ENCODE measurements around the gene TOP2A.
"Not testable (repeated sequence)": the region's sequence is repeated elsewhere in the genome, so short reads cannot be mapped to it uniquely, and the experiment has no call there.

Gene TOP2A

DNA sequence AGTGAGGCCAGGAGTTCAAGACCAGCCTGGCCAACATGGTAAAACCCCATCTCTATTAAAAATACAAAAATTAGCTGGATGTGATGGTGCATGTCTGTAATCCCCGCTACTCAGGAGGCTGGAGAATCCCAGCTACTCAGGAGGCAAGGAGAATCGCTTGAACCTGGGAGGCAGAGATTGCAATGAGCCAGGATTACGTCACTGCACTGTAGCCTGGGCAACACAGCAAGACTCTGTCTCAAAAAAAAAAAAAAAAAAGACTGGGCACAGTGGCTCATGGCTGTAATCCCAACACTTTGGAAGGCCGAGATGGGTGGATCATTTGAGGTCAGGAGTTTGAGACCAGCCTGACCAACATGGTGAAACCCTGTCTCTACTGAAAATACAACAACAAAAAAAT, 8.2 kb downstream of the TOP2A start:
- H3K9ac ChIP-seq (ENCODE audit: low read length); H4K91ac ChIP-seq (ENCODE audit: low read depth, low read length); H2BK12ac ChIP-seq (ENCODE audit: low read length); H3K4me2 ChIP-seq (ENCODE audit: low read length); H3K23ac ChIP-seq (ENCODE audit: low read length); H3K18ac ChIP-seq (ENCODE audit: low read length); H3K79me2 ChIP-seq (ENCODE audit: control insufficient read depth, insufficient read depth, low read length, poor library complexity); H3K27ac ChIP-seq (ENCODE audit: low read depth, low read length); H4K8ac ChIP-seq (ENCODE audit: low read depth, low read length); H3K4me1 ChIP-seq (ENCODE audit: control insufficient read depth in 1 of 2, insufficient read depth in 2 of 2, low read length in 2 of 2); H3K4me3 ChIP-seq (ENCODE audit: low read depth, low read length); H3K14ac ChIP-seq (ENCODE audit: low read length); H2BK5ac ChIP-seq (ENCODE audit: low read depth, low read length, poor library complexity); H2AFZ ChIP-seq (ENCODE audit: insufficient read depth, low read length, poor library complexity); DNase-seq; H3K79me1 ChIP-seq (ENCODE audit: low read length); H4K12ac ChIP-seq (ENCODE audit: low read depth, low read length); H3K4ac ChIP-seq (ENCODE audit: low read depth, low read length); H2AK5ac ChIP-seq (ENCODE audit: low read length); H2BK120ac ChIP-seq (ENCODE audit: insufficient read depth, low read length, poor library complexity); H3K9me3 ChIP-seq (ENCODE audit: insufficient read depth, low read depth, low read length); H3K27me3 ChIP-seq (ENCODE audit: insufficient read depth, low read length): not testable (repeated sequence)
- no CpG with 5 or more reads among the region's 4 CpGs for WGBS (ENCODE audit: extremely low coverage, insufficient coverage, insufficient read length)
- H3K36me3 ChIP-seq (ENCODE audit: control insufficient read depth in 1 of 2, insufficient read depth in 2 of 2, low read length in 2 of 2), result peaks cover 35 to 36% of the 10 kb centered on the region in 2 experiments

DNA sequence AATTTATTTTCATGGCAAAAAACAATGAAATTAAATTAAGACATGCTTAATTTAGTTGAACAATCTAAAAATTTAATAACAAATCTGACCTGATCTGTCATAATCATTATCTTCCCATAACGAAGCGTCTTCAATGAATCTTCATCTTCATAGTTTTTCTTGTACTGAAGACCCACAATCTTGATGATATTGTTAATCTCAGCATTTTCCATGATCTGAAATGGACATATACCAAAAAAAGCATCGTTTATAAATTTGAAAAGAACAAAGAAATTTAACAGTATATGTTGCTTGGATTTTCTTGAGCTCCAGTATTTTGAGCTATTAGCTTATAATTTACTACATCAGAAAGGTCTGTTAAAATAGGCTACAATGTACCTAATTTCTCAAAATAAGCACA, 10.2 kb downstream of the TOP2A start:
- Histone ChIP-seq H3K23ac (ENCODE audit: low read length) (no peak overlapping the region), H3K27me3 (ENCODE audit: insufficient read depth, low read length) (no peaks in the 10 kb centered on the region), H3K27ac (ENCODE audit: low read depth, low read length) (no peak overlapping the region), H4K8ac (ENCODE audit: low read depth, low read length) (no peak overlapping the region), H3K4me2 (ENCODE audit: low read length) (no peak overlapping the region), H4K12ac (ENCODE audit: low read depth, low read length) (no peak overlapping the region), H2BK5ac (ENCODE audit: low read depth, low read length, poor library complexity) (no peak overlapping the region), H3K18ac (ENCODE audit: low read length) (no peak overlapping the region), H4K91ac (ENCODE audit: low read depth, low read length) (no peak overlapping the region), H2AFZ (ENCODE audit: insufficient read depth, low read length, poor library complexity) (no peak overlapping the region), H2AK5ac (ENCODE audit: low read length) (no peak overlapping the region), H3K36me3 (ENCODE audit: control insufficient read depth in 1 of 2, insufficient read depth in 2 of 2, low read length in 2 of 2) (peaks cover 28 to 37% of the 10 kb centered on the region in 2 experiments), H3K4ac (ENCODE audit: low read depth, low read length) (no peak overlapping the region), H3K14ac (ENCODE audit: low read length) (no peak overlapping the region), H2BK120ac (ENCODE audit: insufficient read depth, low read length, poor library complexity) (no peak overlapping the region), H3K4me3 (ENCODE audit: low read depth, low read length) (no peak overlapping the region), H3K79me1 (ENCODE audit: low read length) (no peaks in the 10 kb centered on the region), H3K4me1 (ENCODE audit: control insufficient read depth in 1 of 2, insufficient read depth in 2 of 2, low read length in 2 of 2) (no peaks in the 10 kb centered on the region), H2BK12ac (ENCODE audit: low read length) (no peak overlapping the region), H3K79me2 (ENCODE audit: control insufficient read depth, insufficient read depth, low read length, poor library complexity) (no peaks in the 10 kb centered on the region), H3K9ac (ENCODE audit: low read length) (no peak overlapping the region), H3K9me3 (ENCODE audit: insufficient read depth, low read depth, low read length) (no peaks in the 10 kb centered on the region)
- no peak for DNase-seq
- WGBS (ENCODE audit: extremely low coverage, insufficient coverage, insufficient read length), result no CpG with 5 or more reads among the region's 3 CpGs

DNA sequence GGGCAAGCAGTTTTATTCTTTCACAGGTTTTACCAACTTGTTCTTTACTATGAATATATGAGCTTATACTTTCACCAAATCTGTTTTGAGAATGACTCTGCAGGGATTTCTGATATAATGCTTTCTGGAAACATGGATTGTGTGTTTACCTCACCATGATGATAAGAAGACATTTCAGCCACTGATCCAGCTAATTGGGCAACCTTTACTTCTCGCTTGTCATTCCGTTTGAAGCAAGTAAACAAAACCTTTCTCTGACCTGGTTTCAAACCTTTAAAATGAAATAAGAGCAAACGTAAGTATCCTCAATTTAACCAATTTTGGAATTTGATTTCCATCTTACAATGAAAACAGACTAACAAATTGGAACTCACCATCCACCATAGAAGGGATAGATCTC, 13.7 kb downstream of the TOP2A start:
- no peaks in the 10 kb centered on the region for H3K27me3 ChIP-seq (ENCODE audit: insufficient read depth, low read length)
- no peak overlapping the region for H2AK5ac ChIP-seq (ENCODE audit: low read length)
- H2BK5ac ChIP-seq (ENCODE audit: low read depth, low read length, poor library complexity), result no peak overlapping the region
- H2AFZ ChIP-seq (ENCODE audit: insufficient read depth, low read length, poor library complexity), result no peak overlapping the region
- no peak overlapping the region for H4K91ac ChIP-seq (ENCODE audit: low read depth, low read length)
- no peak overlapping the region for H2BK12ac ChIP-seq (ENCODE audit: low read length)
- H3K18ac ChIP-seq (ENCODE audit: low read length), result no peak overlapping the region
- H4K12ac ChIP-seq (ENCODE audit: low read depth, low read length), result no peak overlapping the region
- no CpG with 5 or more reads among the region's 3 CpGs for WGBS (ENCODE audit: extremely low coverage, insufficient coverage, insufficient read length)
- no peaks in the 10 kb centered on the region for H3K79me1 ChIP-seq (ENCODE audit: low read length)
- no peaks in the 10 kb centered on the region for H3K79me2 ChIP-seq (ENCODE audit: control insufficient read depth, insufficient read depth, low read length, poor library complexity)
- H3K9ac ChIP-seq (ENCODE audit: low read length), result no peak overlapping the region
- no peaks in the 10 kb centered on the region for H3K9me3 ChIP-seq (ENCODE audit: insufficient read depth, low read depth, low read length)
- no peak overlapping the region for H3K4me3 ChIP-seq (ENCODE audit: low read depth, low read length)
- no peak for DNase-seq
- no peak overlapping the region for H3K14ac ChIP-seq (ENCODE audit: low read length)
- H3K36me3 ChIP-seq (ENCODE audit: control insufficient read depth in 1 of 2, insufficient read depth in 2 of 2, low read length in 2 of 2), result peaks cover 22 to 32% of the 10 kb centered on the region in 2 experiments
- H3K23ac ChIP-seq (ENCODE audit: low read length), result no peak overlapping the region
- no peak overlapping the region for H4K8ac ChIP-seq (ENCODE audit: low read depth, low read length)
- H3K4me1 ChIP-seq (ENCODE audit: control insufficient read depth in 1 of 2, insufficient read depth in 2 of 2, low read length in 2 of 2), result no peaks in the 10 kb centered on the region
- H3K4me2 ChIP-seq (ENCODE audit: low read length), result no peak overlapping the region
- no peak overlapping the region for H2BK120ac ChIP-seq (ENCODE audit: insufficient read depth, low read length, poor library complexity)
- H3K27ac ChIP-seq (ENCODE audit: low read depth, low read length), result no peak overlapping the region
- no peak overlapping the region for H3K4ac ChIP-seq (ENCODE audit: low read depth, low read length)

DNA sequence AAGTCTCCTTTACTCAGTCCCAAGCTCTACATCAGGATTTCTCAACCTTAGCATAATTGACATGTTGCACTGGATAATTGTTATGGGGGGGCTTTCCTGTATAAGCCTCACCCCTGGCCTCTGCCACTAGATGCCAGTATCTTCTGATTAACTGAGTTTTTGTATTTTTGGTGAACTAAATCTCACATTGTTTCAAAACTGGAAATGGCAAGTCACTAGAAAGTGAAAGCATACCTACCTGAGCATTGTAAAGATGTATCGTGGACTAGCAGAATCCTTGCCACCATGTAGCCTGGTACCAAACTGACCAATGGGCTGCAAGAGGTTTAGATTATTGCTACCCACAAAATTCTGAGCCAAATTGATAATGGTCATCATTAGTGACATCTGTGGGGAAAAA, 15.0 kb downstream of the TOP2A start:
- H3K23ac ChIP-seq (ENCODE audit: low read length), result no peak overlapping the region
- no peak overlapping the region for H3K4me2 ChIP-seq (ENCODE audit: low read length)
- no peak overlapping the region for H3K4ac ChIP-seq (ENCODE audit: low read depth, low read length)
- no peak overlapping the region for H2AFZ ChIP-seq (ENCODE audit: insufficient read depth, low read length, poor library complexity)
- no peaks in the 10 kb centered on the region for H3K79me2 ChIP-seq (ENCODE audit: control insufficient read depth, insufficient read depth, low read length, poor library complexity)
- H2BK5ac ChIP-seq (ENCODE audit: low read depth, low read length, poor library complexity), result no peak overlapping the region
- H4K91ac ChIP-seq (ENCODE audit: low read depth, low read length), result no peak overlapping the region
- H3K79me1 ChIP-seq (ENCODE audit: low read length), result no peaks in the 10 kb centered on the region
- H3K4me1 ChIP-seq (ENCODE audit: control insufficient read depth in 1 of 2, insufficient read depth in 2 of 2, low read length in 2 of 2), result no peaks in the 10 kb centered on the region
- H3K4me3 ChIP-seq (ENCODE audit: low read depth, low read length), result no peak overlapping the region
- no peak overlapping the region for H2AK5ac ChIP-seq (ENCODE audit: low read length)
- no peaks in the 10 kb centered on the region for H3K27me3 ChIP-seq (ENCODE audit: insufficient read depth, low read length)
- H3K9ac ChIP-seq (ENCODE audit: low read length), result no peak overlapping the region
- no peak overlapping the region for H3K18ac ChIP-seq (ENCODE audit: low read length)
- H4K8ac ChIP-seq (ENCODE audit: low read depth, low read length), result no peak overlapping the region
- H3K9me3 ChIP-seq (ENCODE audit: insufficient read depth, low read depth, low read length), result no peaks in the 10 kb centered on the region
- WGBS (ENCODE audit: extremely low coverage, insufficient coverage, insufficient read length), result no CpG with 5 or more reads among the region's 1 CpG
- H2BK12ac ChIP-seq (ENCODE audit: low read length), result no peak overlapping the region
- H2BK120ac ChIP-seq (ENCODE audit: insufficient read depth, low read length, poor library complexity), result no peak overlapping the region
- peaks cover 24 to 35% of the 10 kb centered on the region in 2 experiments for H3K36me3 ChIP-seq (ENCODE audit: control insufficient read depth in 1 of 2, insufficient read depth in 2 of 2, low read length in 2 of 2)
- no peak overlapping the region for H3K14ac ChIP-seq (ENCODE audit: low read length)
- DNase-seq, result no peak
- H4K12ac ChIP-seq (ENCODE audit: low read depth, low read length), result no peak overlapping the region
- no peak overlapping the region for H3K27ac ChIP-seq (ENCODE audit: low read depth, low read length)
